Uterus (tissue), 4 donors: ENCODE results near the gene PRRX2. TPM values are rescaled to one million over a fixed set of nuclear protein-coding genes. Genes with fewer than 3 reads are reported as not detected.

ENCODE experiments used
- DNase-seq, 2 donors: peaks; one replicate each; pipeline ENCODE4 v3.0.0-alpha.2; 2019 to 2020
- H3K27ac ChIP-seq, 2 donors: fragments of 200-600 bp; sonication (generic); 1 replicate in 1 of 2; 2 replicates in 1 of 2; pipeline ENCODE4 v1.5.1; 2016 to 2018
- H3K27me3 ChIP-seq, 2 donors: fragments of 200-600 bp; sonication (generic); one replicate each; pipeline ENCODE4 v1.5.1; 2018 to 2019; ENCODE audit warnings: control low read depth in 1 of 2
- H3K36me3 ChIP-seq, 2 donors: fragments of 200-600 bp; sonication (generic); one replicate each; pipeline ENCODE4 v1.5.1; 2019; ENCODE audit warnings: control low read depth in 1 of 2
- H3K4me1 ChIP-seq, 2 donors: fragments of 200-600 bp; sonication (generic); one replicate each; pipeline ENCODE4 v1.5.1; 2018 to 2019; ENCODE audit warnings: control low read depth in 1 of 2
- H3K4me3 ChIP-seq, 2 donors: fragments of 200-600 bp; sonication (generic); 1 replicate in 1 of 2; 2 replicates in 1 of 2; pipeline ENCODE4 v1.5.1; 2018 to 2019; ENCODE audit warnings: mild to moderate bottlenecking in 1 of 2
- H3K9me3 ChIP-seq, 2 donors: fragments of 200-600 bp; sonication (generic); one replicate each; pipeline ENCODE4 v1.5.1; 2019; ENCODE audit warnings: control low read depth in 1 of 2
- CTCF ChIP-seq, 4 experiments: fragments of 200-600 bp in 2 of 4; fragments of 450-650 bp in 2 of 4; sonication (generic) in 2 of 4; IDR thresholded peaks; one replicate each; pipeline ENCODE4 v1.5.1; 2016 to 2019; ENCODE audit warnings: antibody characterized with exemption in 4 of 4, mild to moderate bottlenecking in 2 of 4, moderate library complexity in 1 of 4
- POLR2A ChIP-seq, 2 donors: fragments of 450-650 bp; IDR thresholded peaks; one replicate each; pipeline ENCODE4 v1.6.1; 2016; ENCODE audit warnings: antibody characterized with exemption in 2 of 2, mild to moderate bottlenecking in 1 of 2, moderate library complexity in 1 of 2
- intact Hi-C: fragments of 100-400 bp; cut with DNase I; formaldehyde crosslinking; loops from one replicate; pipeline ENCODE4 v1.15.1; 2023; ENCODE audit warnings: low total_unique reads
- total RNA-seq, 4 donors: library from RNA; depleted of rRNA in 3 of 4; stranded (reverse); fragments of >200 nt in 3 of 4; gene quantifications; one replicate each; pipeline versions ENCODE4 v1.1.0 to v1.2.4, GENCODE V29; 2014 to 2023
- donor health status: DM: yes; HTN: yes; CAD: no.

PRRX2 gene
- total RNA-seq, 4 donors from 2014 or later: 3.5 to 5.5 TPM; not detected in 2

DNA sequence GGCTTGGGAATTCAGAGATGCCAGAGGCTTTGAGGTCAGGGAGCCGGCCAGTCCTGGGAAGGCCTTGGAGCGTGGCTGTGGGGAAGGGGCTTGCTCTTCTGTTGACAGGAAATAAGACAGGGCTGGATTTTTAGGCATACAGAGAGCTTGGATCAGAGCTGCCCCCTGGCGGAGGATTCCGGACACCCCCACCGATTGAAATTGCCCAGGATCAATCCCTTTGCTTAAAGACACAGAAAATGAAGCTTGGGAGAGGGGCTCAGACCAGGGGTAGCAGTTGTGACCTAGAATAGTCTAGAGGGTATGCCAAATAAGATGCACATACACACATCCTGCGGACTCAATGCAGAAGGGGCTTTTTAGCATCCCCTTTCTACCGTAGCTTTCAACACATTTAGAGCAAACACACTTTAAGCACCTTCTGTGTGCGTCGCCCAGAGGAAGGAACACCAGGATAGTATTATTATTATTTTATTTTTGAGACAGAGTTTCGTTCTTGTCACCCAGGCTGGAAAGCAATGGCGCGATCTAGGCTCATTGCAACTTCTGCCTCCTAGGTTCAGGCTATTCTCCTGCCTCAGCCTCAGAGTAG lies 41.2 kb upstream of the PRRX2 start:
- DNase-seq: no peak
- peak overlapping the region in 1 of 2 donors; percentile 12 for H3K27ac ChIP-seq
- intact Hi-C loops: no loop called here
- no peak overlapping the region for H3K4me3 ChIP-seq
- TF ChIP-seq CTCF (IDR thresholded peaks at IDR 0.05): peak; percentile 56 to 61 (median 58)
- no peak for TF ChIP-seq POLR2A (IDR thresholded peaks at IDR 0.05)
- H3K27me3 ChIP-seq: no peaks in the 10 kb centered on the region
- H3K9me3 ChIP-seq: no peaks in the 10 kb centered on the region
- H3K4me1 ChIP-seq: peaks cover 4 to 14% of the 10 kb centered on the region in 2 donors
- H3K36me3 ChIP-seq: no peaks in the 10 kb centered on the region

DNA sequence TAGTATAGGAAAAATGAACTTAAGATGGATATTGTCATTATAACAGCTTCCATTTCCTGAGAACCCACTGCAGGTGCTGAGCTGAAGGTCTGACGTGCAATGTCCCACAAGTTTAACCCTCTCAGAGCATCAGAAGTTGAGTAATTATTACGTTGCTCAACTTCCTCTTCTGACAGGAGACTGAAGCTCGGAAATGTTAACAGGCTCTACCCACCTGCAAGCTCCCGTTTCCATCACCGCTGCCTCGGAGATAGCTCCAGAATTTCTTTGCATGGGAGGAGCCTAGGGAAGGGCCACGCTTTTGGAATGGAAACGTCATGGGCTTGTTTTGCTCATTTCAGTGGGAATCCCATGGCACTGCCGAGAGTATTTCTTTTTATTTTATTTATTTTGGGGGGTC lies 40.5 kb upstream of the PRRX2 start:
- Histone ChIP-seq H3K36me3 (no peaks in the 10 kb centered on the region), H3K9me3 (no peaks in the 10 kb centered on the region), H3K27ac (peak overlapping the region in 1 of 2 donors; percentile 12), H3K27me3 (no peaks in the 10 kb centered on the region), H3K4me3 (no peak overlapping the region), H3K4me1 (peaks cover 4 to 14% of the 10 kb centered on the region in 2 donors)
- no peak for TF ChIP-seq POLR2A (IDR thresholded peaks at IDR 0.05)
- TF ChIP-seq CTCF (IDR thresholded peaks at IDR 0.05): no peak
- intact Hi-C loops: no loop called here
- no peak for DNase-seq

GRCh38 chr9:129626079-129626624 lies 39.3 kb upstream of the PRRX2 start, which contains the start of gene NTMT1:
Gene NTMT1, plus strand, starts transcription at chr9:129626163. Its CDS starts 6,541 bp downstream, at chr9:129632704.
- no peaks in the 10 kb centered on the region for H3K36me3 ChIP-seq
- peak; percentile 97 to 99 for TF ChIP-seq POLR2A (IDR thresholded peaks at IDR 0.05)
- peak in 2 of 4 experiments; percentile 20 to 35 for TF ChIP-seq CTCF (IDR thresholded peaks at IDR 0.05)
- peak; percentile 83 to 91 for DNase-seq
- intact Hi-C loops: no loop called here
- peak within 1 kb of the TSS; percentile 93 to 95 for H3K4me3 ChIP-seq
- H3K27ac ChIP-seq: peak within 1 kb of the TSS; percentile 89 to 96
- peaks cover 4 to 20% of the 10 kb centered on the region in 2 donors for H3K4me1 ChIP-seq
- H3K9me3 ChIP-seq: no peaks in the 10 kb centered on the region
- H3K27me3 ChIP-seq: no peaks in the 10 kb centered on the region

DNA sequence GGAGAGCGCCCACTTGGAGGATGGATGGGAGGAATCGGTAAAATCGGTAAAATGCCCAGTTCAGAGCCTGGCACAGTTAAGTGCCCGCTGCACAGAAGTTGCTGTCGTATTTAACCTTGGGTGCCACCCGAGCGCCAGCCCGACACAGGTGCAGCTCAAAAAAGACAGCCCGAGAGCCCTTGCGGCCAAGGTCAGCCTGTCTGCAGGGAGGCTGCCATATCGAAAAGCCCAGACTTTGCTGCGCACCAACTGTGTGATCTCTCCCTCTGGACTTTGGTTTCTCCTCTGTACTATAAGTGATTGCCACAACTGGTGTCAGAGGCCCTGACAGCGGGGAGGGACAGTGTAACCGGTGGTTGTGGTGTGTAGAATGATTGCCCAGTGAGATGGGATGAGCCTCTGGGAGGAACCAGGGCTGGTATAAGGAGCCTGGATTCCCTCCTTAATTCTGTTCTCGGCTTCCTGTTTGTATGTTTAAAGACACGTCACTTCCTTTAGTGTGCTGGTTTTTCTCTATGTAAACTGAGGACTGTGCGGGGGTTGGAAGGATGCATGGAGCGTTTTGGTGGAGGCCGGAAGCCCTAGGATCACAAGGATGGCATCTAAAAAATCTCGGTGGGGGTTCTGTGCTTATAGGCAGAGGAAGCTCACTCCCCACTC lies 38.7 kb upstream of the PRRX2 start:
- intact Hi-C loops: no loop called here

More for the DNA sequence above, 38.7 kb upstream of the PRRX2 start:
- Histone ChIP-seq H3K4me3 (peak overlapping the region; percentile 93 to 95), H3K4me1 (peaks cover 4 to 25% of the 10 kb centered on the region in 2 donors), H3K27ac (peak overlapping the region; percentile 89 to 96), H3K27me3 (no peaks in the 10 kb centered on the region), H3K36me3 (no peaks in the 10 kb centered on the region), H3K9me3 (no peaks in the 10 kb centered on the region)
- DNase-seq: no peak
- TF ChIP-seq CTCF (IDR thresholded peaks at IDR 0.05): no peak
